Measurements from ENCODE around the gene GDAP2.

- TF ChIP-seq, protein P1, sequence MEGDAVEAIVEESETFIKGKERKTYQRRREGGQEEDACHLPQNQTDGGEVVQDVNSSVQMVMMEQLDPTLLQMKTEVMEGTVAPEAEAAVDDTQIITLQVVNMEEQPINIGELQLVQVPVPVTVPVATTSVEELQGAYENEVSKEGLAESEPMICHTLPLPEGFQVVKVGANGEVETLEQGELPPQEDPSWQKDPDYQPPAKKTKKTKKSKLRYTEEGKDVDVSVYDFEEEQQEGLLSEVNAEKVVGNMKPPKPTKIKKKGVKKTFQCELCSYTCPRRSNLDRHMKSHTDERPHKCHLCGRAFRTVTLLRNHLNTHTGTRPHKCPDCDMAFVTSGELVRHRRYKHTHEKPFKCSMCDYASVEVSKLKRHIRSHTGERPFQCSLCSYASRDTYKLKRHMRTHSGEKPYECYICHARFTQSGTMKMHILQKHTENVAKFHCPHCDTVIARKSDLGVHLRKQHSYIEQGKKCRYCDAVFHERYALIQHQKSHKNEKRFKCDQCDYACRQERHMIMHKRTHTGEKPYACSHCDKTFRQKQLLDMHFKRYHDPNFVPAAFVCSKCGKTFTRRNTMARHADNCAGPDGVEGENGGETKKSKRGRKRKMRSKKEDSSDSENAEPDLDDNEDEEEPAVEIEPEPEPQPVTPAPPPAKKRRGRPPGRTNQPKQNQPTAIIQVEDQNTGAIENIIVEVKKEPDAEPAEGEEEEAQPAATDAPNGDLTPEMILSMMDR (IDR thresholded peaks at IDR 0.05; ENCODE audit: poor library complexity): no peak
- no peak for TF ChIP-seq EZH2 (IDR thresholded peaks at IDR 0.05; ENCODE audit: borderline replicate concordance)
Observed at GRCh38 chr1:117919376-117919775, 10.0 kb downstream of the GDAP2 start.
